ENCODE data around the gene BAHD1. TPM values are rescaled to one million over a fixed set of nuclear protein-coding genes. Genes with fewer than 3 reads are reported as not detected.

Gene BAHD1
- total RNA-seq, 4 donors from 2014 or later, result 12.8 to 18.5 (median 16.2) TPM

GRCh38 chr15:40474581-40474980, 33.8 kb downstream of the BAHD1 start:
- TF ChIP-seq POLR2A (IDR thresholded peaks at IDR 0.05), result no peak
- no peak for TF ChIP-seq CTCF (IDR thresholded peaks at IDR 0.05)
- DNase-seq (ENCODE audit: low spot score in 2 of 2), result no peak
- intact Hi-C loops (cut with DNase I; ENCODE audit: low total_unique reads), result no loop called here
- 74 to 86% methylated on average over 8 of the region's 8 CpGs for WGBS, 2 donors
- H3K4me3 ChIP-seq (ENCODE audit: low read depth, poor library complexity, severe bottlenecking), result no peak overlapping the region

DNA sequence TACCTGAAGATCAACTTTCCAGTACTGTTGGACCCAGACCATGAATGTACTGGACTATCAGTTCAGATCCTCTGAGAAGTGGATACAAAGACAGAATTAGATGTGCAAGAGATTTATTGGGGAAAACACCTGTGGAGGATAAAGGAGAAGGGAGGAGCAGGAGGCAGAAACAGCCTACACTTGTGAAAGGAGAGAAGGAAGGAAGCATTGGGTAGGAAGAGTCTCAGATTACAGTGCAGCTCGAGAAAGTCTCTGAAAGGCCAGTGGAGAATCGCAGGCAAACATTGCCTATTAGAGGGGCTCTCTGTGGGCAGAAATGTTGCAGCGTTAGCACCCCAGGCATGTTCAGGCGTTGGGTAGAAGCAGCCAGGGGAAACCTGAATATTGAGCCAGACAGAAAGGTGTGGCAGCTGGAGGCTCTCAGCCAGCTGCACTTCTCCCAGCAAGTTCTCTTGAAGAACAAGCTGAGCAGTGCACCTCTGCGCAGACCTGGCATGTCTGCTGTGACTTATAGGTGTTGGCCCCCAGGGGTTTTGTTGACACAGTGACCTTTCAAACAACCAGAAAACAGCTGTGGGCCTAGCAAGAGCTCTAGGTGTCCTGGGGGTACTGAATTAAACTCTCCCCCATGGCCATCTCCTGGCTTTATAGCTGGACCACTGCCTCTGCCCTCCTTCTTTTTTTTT, 37.0 kb downstream of the BAHD1 start:
- peak; percentile 49 to 83 for DNase-seq (ENCODE audit: low spot score in 2 of 2)
- TF ChIP-seq POLR2A (IDR thresholded peaks at IDR 0.05), result no peak
- TF ChIP-seq CTCF (IDR thresholded peaks at IDR 0.05), result no peak

GRCh38 chr15:40479024-40479423, 38.3 kb downstream of the BAHD1 start:
- intact Hi-C loops (cut with DNase I; ENCODE audit: low total_unique reads), result no loop called here
- TF ChIP-seq POLR2A (IDR thresholded peaks at IDR 0.05) (no peak), CTCF (IDR thresholded peaks at IDR 0.05) (no peak)
- H3K4me3 ChIP-seq (ENCODE audit: low read depth, poor library complexity, severe bottlenecking), result no peak overlapping the region
- peak in 1 of 2 donors; percentile 36 for DNase-seq (ENCODE audit: low spot score in 2 of 2)

More for the DNA sequence above, 37.0 kb downstream of the BAHD1 start:
- 27 to 34% methylated on average over 5 of the region's 5 CpGs for WGBS, 2 donors
- intact Hi-C loops (cut with DNase I; ENCODE audit: low total_unique reads), result no loop called here
- no peak overlapping the region for H3K4me3 ChIP-seq (ENCODE audit: low read depth, poor library complexity, severe bottlenecking)

DNA sequence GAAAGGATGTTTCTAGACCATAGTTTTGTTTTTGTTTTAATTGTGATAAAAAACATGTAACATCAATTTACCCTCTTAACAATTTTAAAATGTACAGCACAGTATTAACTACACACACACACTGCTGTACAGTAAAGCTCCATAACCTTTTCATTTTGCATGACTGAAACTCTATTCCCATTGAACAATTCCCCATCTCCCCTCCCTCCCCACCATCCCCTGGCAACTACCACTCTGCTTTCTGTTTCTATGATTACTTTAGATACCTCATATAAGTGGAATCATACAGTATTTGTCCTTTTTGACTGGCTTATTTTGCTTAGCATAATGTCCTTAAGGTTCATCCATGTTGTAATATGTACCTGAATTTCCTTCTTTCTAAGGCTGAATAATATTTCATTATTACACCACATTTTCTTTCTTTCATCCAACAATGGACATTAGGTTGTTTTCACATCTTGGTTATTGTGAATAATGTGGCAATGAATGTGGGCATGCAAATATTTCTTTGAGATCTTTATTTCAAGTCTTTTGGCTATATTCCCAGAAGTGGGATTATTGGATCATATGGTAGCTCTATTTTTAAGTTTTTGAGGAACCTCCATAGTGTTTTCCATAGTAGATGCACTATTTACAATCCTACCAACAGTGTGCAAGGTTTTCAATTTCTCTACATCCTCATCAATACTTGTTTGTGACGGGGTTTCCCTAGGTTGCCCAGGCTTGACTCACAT, 40.8 kb downstream of the BAHD1 start:
- no peak overlapping the region for H3K4me3 ChIP-seq (ENCODE audit: low read depth, poor library complexity, severe bottlenecking)
- no peak for TF ChIP-seq CTCF (IDR thresholded peaks at IDR 0.05)
- TF ChIP-seq POLR2A (IDR thresholded peaks at IDR 0.05), result no peak
- 60 to 68% methylated on average over 1 of the region's 1 CpG for WGBS, 2 donors
- no peak for DNase-seq (ENCODE audit: low spot score in 2 of 2)
- intact Hi-C loops (cut with DNase I; ENCODE audit: low total_unique reads), result no loop called here

DNA sequence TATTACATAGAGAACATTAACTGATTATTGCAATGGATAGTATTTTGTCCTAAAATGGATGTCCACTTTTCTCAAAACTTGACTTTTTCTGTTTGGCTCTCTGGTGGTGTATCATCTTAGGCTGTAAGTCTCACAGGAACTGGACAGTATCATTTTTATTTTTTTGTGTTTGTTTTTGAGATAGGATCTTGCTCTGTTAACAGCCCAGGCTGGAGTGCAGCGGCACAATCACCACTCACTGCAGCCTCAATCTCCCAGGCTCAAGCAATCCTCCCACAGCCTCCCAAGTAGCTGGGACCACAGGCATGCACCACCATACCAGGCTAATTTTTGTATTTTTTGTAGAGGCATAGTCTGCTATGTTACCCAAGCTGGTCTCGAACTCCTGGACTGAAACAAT, 43.2 kb downstream of the BAHD1 start:
- WGBS, 2 donors, result 94 to 96% methylated on average over 2 of the region's 2 CpGs
- intact Hi-C loops (cut with DNase I; ENCODE audit: low total_unique reads), result no loop called here
- no peak overlapping the region for H3K4me3 ChIP-seq (ENCODE audit: low read depth, poor library complexity, severe bottlenecking)
- DNase-seq (ENCODE audit: low spot score in 2 of 2), result no peak
- TF ChIP-seq CTCF (IDR thresholded peaks at IDR 0.05) (no peak), POLR2A (IDR thresholded peaks at IDR 0.05) (no peak)
